ENCODE results near the gene CSH2.

CSH2 gene

DNA sequence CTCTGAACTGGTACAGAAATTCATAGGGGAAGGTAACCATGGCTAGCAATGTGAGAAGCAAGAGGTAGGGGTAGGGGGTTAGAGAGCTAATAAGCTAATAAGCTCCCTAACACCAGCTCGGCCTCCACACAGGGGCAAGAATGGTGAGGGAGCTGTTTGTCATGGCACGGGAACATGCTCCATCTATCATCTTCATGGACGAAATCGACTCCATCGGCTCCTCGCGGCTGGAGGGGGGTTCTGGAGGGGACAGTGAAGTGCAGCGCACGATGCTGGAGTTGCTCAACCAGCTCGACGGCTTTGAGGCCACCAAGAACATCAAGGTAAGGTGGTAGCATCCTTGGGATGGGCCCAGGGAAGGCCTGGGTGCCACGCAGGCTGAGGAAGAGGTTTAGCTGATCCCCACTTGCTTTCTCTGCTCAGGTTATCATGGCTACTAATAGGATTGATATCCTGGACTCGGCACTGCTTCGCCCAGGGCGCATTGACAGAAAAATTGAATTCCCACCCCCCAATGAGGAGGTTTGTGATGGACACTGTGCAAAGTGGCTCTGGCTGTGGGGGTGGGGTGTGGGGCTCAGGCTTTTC lies 42.5 kb downstream of the CSH2 start:
- DNase-seq (ENCODE audit: low spot score), result no peak
- no peak for TF ChIP-seq CTCF (IDR thresholded peaks at IDR 0.05; ENCODE audit: extremely low read depth, missing control alignments)

DNA sequence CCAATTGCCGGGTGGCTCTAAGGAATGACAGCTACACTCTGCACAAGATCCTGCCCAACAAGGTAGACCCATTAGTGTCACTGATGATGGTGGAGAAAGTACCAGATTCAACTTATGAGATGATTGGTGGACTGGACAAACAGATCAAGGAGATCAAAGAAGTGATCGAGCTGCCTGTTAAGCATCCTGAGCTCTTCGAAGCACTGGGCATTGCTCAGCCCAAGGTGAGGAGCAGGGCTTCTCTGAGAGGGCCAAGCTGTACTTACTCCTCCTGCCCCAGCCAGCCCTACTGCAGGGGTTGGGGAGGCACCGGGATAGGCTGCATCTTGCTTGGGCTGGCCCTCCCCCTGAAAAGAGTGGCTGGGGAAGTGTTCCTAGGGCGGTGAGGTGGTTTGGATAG lies 43.2 kb downstream of the CSH2 start:
- TF ChIP-seq CTCF (IDR thresholded peaks at IDR 0.05; ENCODE audit: extremely low read depth, missing control alignments), result no peak
- no peak for DNase-seq (ENCODE audit: low spot score)

- no peak for DNase-seq (ENCODE audit: low spot score)
- no peak for TF ChIP-seq CTCF (IDR thresholded peaks at IDR 0.05; ENCODE audit: extremely low read depth, missing control alignments)
Observed at GRCh38 chr17:63828936-63829335, 44.5 kb downstream of the CSH2 start.

DNA sequence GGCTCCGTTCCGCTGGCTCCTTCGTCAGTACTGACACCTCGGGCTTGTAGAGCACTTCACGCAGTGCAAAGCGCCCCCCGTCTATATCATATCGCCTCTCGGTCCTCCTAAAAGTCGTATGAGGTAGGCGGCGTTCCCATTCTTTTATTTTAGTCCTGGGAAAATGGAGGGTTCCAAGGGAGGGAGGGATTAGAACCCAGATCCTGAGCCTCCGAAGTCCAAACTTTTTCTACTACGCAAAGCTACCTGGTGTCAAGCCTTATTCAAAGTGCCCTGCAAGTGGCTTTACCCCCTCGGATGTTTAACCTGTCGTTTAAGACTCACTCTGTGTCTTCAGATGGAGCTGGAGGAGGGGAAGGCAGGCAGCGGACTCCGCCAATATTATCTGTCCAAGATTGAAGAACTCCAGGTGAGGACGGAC lies 45.7 kb downstream of the CSH2 start:
- TF ChIP-seq CTCF (IDR thresholded peaks at IDR 0.05; ENCODE audit: extremely low read depth, missing control alignments), result no peak
- no peak for DNase-seq (ENCODE audit: low spot score)

DNA sequence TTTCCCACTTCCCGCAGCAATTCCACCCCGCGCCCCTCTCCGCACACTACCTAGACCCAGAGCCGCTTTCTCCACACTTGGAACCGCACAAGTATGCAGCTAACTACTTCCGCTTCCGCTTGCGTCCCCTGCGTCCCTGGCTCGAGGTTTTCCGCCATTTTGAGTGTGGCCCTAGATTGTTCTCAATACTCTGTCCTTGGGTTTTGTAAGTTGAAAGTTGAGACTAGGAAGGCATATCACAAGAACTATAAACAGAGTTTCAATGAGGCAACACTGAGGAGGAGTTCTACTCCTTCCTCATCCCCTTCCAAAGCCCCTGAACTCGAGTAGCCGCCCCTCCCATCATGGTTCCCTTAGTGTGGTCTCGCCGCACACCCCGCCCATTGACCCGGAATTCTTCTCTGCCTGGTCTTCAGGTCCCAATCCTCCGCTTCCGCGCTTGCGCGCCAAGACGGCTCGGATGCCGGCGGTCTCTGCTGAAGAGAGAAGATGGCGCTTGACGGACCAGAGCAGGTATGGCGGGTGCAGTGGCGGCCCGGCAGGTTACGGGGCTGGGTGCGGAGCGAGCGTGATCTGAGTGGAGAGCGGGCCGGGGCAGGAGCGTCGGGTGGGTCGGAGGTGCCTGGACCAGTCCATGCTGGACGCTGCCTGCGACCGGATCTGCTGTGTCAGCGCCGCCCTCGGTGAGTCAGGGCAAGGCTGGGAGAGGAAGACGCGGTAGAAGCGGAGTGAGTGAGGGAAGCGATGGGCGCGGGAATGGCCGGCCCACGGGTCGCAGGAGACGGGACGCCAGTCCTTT lies 46.3 kb downstream of the CSH2 start, which contains the start of the genes FTSJ3 and PSMC5:
Gene FTSJ3 (minus strand): TSS at position 662 of the 799 bp plus-strand sequence. CDS start 761 bp downstream, outside the sequence.
Gene PSMC5 (plus strand): TSS at position 430 of the 799 bp plus-strand sequence. CDS start 60 bp downstream, at position 490.
- peak; percentile 90 for DNase-seq (ENCODE audit: low spot score)
- peak; percentile 47 for TF ChIP-seq CTCF (IDR thresholded peaks at IDR 0.05; ENCODE audit: extremely low read depth, missing control alignments)

DNA sequence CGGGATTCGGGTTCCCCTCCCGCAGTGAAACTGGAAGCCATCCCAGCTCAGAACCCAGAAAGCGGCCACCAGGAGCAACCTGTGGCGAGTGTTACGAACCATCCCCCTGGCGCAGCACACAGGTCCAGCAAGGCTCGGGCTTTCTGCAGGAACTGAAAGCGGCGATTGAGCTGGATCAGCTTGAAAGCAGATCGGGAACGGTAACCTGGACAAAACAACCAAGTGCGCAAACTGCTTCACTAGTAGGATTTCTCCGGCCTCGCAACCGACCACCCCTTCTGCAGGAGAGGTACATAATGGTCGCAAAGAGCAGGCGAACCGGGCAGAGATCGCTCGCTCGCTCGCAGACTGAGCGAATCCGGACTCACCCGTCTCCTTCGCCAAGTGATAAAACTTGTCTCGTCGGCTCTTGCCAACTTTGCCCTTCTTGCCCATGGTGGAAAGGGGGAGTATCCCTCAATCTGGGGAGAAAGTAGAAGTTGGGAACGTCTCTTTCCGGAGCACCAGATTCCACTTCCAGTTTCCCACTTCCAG lies 46.9 kb downstream of the CSH2 start:
- DNase-seq (ENCODE audit: low spot score), result no peak
- no peak for TF ChIP-seq CTCF (IDR thresholded peaks at IDR 0.05; ENCODE audit: extremely low read depth, missing control alignments)

DNA sequence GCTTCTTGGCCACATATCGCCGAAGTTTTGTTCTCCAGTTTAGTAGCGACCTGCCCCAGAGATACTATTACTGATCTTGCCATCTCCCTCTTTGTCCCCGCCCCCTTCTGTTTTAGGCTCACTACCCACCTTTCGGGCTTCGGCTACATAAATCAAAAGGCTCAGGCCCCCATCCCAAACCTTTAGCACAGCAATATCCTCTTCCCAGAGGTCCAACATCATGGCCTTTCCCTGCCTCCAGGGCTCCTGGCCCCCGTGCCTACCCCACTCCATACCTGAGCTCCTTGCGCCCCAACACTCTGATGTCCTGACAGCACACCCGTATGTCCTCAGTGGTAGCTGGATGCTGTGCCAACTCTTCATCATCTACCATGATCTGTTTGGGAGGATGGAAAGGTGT lies 49.1 kb downstream of the CSH2 start:
- no peak for DNase-seq (ENCODE audit: low spot score)
- no peak for TF ChIP-seq CTCF (IDR thresholded peaks at IDR 0.05; ENCODE audit: extremely low read depth, missing control alignments)
